DOHH2 (cell line): ENCODE data around the gene IFT81.

Source experiments
- H3F3A ChIP-seq: fragments of 200-600 bp; sonication (generic), shearing (Covaris generic); 2 replicates; pipeline ENCODE4 v1.6.0; 2016; ENCODE audit warnings: antibody characterized with exemption, mild to moderate bottlenecking; ENCODE audit not compliant: control insufficient read depth, insufficient read depth
- H3K27ac ChIP-seq: fragments of 200-600 bp; sonication (generic); 2 replicates; pipeline ENCODE4 v1.5.1; 2014; ENCODE audit warnings: low read depth, mild to moderate bottlenecking, low read length, moderate library complexity
- H3K27me3 ChIP-seq: fragments of 200-600 bp; sonication (generic); 2 replicates; pipeline ENCODE4 v1.6.1; 2014; ENCODE audit warnings: mild to moderate bottlenecking, low read length, mixed read lengths; ENCODE audit not compliant: control insufficient read depth
- H3K36me3 ChIP-seq: fragments of 200-600 bp; sonication (generic); 2 replicates; pipeline ENCODE4 v1.6.1; 2014; ENCODE audit warnings: mild to moderate bottlenecking, low read length, moderate library complexity, mixed read lengths; ENCODE audit not compliant: control insufficient read depth
- H3K4me1 ChIP-seq: fragments of 200-600 bp; sonication (generic); 2 replicates; pipeline ENCODE4 v1.6.1; 2014; ENCODE audit warnings: mild to moderate bottlenecking, low read length, mixed read lengths; ENCODE audit not compliant: control insufficient read depth
- H3K4me2 ChIP-seq: fragments of 200-600 bp; sonication (generic); 2 replicates; pipeline ENCODE4 v1.6.0; 2014; ENCODE audit warnings: mild to moderate bottlenecking, low read length, moderate library complexity
- H3K4me3 ChIP-seq: fragments of 200-600 bp; sonication (generic); 2 replicates; pipeline ENCODE4 v1.5.1; 2014; ENCODE audit warnings: mild to moderate bottlenecking, low read length, mixed read lengths
- H3K79me2 ChIP-seq: fragments of 200-600 bp; sonication (generic); 2 replicates; pipeline ENCODE4 v1.6.1; 2014; ENCODE audit warnings: mild to moderate bottlenecking, low read length, mixed read lengths; ENCODE audit not compliant: control insufficient read depth
- H3K9me2 ChIP-seq: fragments of 200-600 bp; sonication (generic); replicated peaks from 2 replicates; pipeline ENCODE4 v1.6.1; 2014; ENCODE audit warnings: mild to moderate bottlenecking, low read length, mixed read lengths; ENCODE audit not compliant: control insufficient read depth
- H3K9me3 ChIP-seq: fragments of 200-600 bp; sonication (generic); 2 replicates; pipeline ENCODE4 v1.6.1; 2014; ENCODE audit warnings: antibody characterized with exemption, low read length, mixed read lengths; ENCODE audit not compliant: control insufficient read depth, insufficient read depth
- H4K20me1 ChIP-seq: fragments of 200-600 bp; sonication (generic); 2 replicates; pipeline ENCODE4 v1.6.0; 2014; ENCODE audit warnings: low read depth, mild to moderate bottlenecking, antibody characterized with exemption, low read length, moderate library complexity; ENCODE audit not compliant: control insufficient read depth, insufficient read depth
- EZH2phosphoT487 ChIP-seq: fragments of 200-600 bp; sonication (generic); IDR thresholded peaks from 2 replicates; pipeline ENCODE4 v1.6.1; 2017; ENCODE audit warnings: borderline replicate concordance, mild to moderate bottlenecking, antibody characterized with exemption, low read length, moderate library complexity, mixed read lengths
- TF ChIP-seq, protein P1 (sequence below): fragments of 200-600 bp; sonication (generic); IDR thresholded peaks from one replicate; pipeline ENCODE4 v1.5.1; 2014; ENCODE audit warnings: antibody characterized with exemption, mild to moderate bottlenecking, low read depth, low read length; ENCODE audit not compliant: poor library complexity, severe bottlenecking

The IFT81 gene

DNA sequence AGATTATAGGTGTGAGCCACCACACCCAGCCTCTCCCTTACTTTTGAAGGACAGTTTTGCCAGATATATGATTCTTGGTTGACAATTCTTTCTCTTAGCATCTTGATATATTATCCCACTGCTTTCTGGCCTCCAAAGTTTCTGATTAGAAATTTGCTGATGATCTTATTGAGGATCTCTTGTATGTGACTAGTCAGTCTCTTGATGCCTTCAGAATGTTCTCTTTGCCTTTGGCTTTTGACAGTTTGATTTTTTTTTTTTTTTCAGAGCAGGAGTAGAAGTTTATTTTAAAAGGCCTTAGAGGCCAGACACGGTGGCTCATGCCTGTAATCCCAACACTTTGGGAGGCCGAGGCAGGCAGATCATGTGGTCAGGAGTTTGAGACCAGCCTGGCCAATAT lies 32.6 kb downstream of the IFT81 start:
- Histone ChIP-seq H4K20me1 (no peaks in the 10 kb centered on the region), H3K9me3 (no peaks in the 10 kb centered on the region), H3K4me1 (no peaks in the 10 kb centered on the region), H3K9me2 (no peaks in the 10 kb centered on the region), H3K4me2 (no peak overlapping the region), H3K79me2 (no peaks in the 10 kb centered on the region), H3K36me3 (no peaks in the 10 kb centered on the region), H3K27ac (no peak overlapping the region), H3K4me3 (no peak overlapping the region), H3F3A (no peaks in the 10 kb centered on the region), H3K27me3 (no peaks in the 10 kb centered on the region)
- TF ChIP-seq EZH2phosphoT487, result no peak
- TF ChIP-seq, protein P1, sequence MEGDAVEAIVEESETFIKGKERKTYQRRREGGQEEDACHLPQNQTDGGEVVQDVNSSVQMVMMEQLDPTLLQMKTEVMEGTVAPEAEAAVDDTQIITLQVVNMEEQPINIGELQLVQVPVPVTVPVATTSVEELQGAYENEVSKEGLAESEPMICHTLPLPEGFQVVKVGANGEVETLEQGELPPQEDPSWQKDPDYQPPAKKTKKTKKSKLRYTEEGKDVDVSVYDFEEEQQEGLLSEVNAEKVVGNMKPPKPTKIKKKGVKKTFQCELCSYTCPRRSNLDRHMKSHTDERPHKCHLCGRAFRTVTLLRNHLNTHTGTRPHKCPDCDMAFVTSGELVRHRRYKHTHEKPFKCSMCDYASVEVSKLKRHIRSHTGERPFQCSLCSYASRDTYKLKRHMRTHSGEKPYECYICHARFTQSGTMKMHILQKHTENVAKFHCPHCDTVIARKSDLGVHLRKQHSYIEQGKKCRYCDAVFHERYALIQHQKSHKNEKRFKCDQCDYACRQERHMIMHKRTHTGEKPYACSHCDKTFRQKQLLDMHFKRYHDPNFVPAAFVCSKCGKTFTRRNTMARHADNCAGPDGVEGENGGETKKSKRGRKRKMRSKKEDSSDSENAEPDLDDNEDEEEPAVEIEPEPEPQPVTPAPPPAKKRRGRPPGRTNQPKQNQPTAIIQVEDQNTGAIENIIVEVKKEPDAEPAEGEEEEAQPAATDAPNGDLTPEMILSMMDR, result no peak

DNA sequence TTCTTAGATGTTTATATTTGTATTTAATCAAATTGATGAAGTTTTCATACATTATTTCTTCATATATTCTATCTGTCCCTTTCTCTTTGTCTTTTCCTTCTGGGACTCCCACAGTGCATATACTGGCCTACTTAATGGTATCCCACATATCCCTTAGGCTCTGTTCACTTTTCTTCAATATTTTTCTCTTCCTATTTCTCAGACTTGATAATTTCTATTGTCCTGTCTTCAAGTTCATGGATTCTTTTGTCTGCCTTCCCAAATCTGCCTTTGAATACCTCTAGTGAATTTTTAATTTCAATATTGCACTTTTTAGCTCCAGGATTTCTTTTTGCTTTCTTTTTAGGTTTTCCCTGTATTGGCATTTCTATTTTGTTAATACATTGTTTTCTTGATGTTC lies 33.4 kb downstream of the IFT81 start:
- Histone ChIP-seq H3K4me2 (no peak overlapping the region), H3K27ac (no peak overlapping the region), H3F3A (no peaks in the 10 kb centered on the region), H3K4me3 (no peak overlapping the region), H3K27me3 (no peaks in the 10 kb centered on the region), H4K20me1 (no peaks in the 10 kb centered on the region), H3K4me1 (no peaks in the 10 kb centered on the region), H3K79me2 (no peaks in the 10 kb centered on the region), H3K9me2 (no peaks in the 10 kb centered on the region), H3K36me3 (no peaks in the 10 kb centered on the region), H3K9me3 (no peaks in the 10 kb centered on the region)
- TF ChIP-seq, protein P1, result no peak
- no peak for TF ChIP-seq EZH2phosphoT487

DNA sequence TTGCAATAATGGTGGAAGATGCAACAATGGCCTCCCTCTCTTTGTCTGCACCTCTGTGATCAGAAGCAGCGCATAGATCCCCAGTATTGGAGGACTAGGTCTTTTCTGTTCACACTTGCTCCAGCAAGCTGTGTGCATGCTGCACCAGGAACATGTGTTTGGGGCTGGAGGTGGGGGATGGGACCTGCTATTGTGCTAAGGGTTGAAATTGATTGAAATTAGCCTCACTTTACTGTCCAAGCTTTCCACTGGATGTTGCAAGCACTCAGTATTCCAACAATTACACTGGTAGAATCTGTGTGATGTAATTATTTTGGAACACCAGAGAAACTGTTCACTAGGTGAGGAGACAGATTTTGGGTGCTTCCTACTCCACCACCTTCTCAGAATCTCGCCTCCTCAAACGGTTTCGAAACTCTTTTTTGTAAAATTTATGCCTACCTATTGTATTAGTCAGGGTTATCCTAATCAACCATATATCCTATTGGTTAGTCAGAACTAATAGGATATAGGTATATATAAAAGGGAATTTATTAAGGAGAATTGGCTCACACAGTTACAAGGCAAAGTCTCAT lies 35.6 kb downstream of the IFT81 start:
- H3K27ac ChIP-seq, result no peak overlapping the region
- H3K36me3 ChIP-seq, result no peaks in the 10 kb centered on the region
- TF ChIP-seq, protein P1, result no peak
- no peak for TF ChIP-seq EZH2phosphoT487

More for the DNA sequence above, 35.6 kb downstream of the IFT81 start:
- Histone ChIP-seq H3K27me3 (no peaks in the 10 kb centered on the region), H3K79me2 (no peaks in the 10 kb centered on the region), H3K9me3 (no peaks in the 10 kb centered on the region), H3F3A (no peaks in the 10 kb centered on the region), H3K4me1 (peaks cover 4% of the 10 kb centered on the region), H3K4me2 (no peak overlapping the region), H3K4me3 (no peak overlapping the region), H4K20me1 (no peaks in the 10 kb centered on the region), H3K9me2 (no peaks in the 10 kb centered on the region)
